GM18867 (cell line): ENCODE results near the gene SPTBN4.
"Not testable (repeated sequence)": the region's sequence is repeated elsewhere in the genome, so short reads cannot be mapped to it uniquely, and the experiment has no call there.

Source experiments
- ATAC-seq: cut with Tn5 transposase; IDR thresholded peaks from one replicate; pipeline ENCODE4 v1.9.1; 2021; ENCODE audit warnings: mild to moderate bottlenecking, moderate library complexity; ENCODE audit not compliant: unreplicated experiment

The SPTBN4 gene

DNA sequence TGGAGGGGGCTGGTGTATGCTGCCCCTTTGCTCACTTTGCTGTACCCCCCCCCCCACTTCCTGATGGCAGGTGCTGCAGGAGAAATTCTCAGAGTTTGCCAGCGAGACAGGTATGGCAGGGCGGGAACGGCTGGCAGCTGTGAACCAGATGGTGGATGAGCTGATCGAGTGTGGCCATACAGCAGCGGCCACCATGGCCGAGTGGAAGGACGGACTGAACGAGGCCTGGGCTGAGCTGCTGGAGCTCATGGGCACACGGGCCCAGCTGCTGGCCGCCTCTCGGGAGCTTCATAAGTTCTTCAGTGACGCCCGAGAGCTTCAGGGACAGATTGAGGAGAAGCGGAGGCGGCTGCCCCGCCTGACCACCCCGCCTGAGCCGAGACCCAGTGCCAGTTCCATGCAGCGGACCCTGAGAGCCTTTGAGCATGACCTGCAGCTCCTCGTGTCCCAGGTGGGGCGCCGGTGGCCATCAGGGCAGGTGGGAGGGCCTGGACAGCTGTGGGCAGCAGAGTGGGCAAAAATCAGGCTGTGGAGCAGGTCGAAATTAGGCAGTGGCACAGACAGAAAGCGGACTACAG lies 90.2 kb downstream of the SPTBN4 start:
- ATAC-seq = no peak

DNA sequence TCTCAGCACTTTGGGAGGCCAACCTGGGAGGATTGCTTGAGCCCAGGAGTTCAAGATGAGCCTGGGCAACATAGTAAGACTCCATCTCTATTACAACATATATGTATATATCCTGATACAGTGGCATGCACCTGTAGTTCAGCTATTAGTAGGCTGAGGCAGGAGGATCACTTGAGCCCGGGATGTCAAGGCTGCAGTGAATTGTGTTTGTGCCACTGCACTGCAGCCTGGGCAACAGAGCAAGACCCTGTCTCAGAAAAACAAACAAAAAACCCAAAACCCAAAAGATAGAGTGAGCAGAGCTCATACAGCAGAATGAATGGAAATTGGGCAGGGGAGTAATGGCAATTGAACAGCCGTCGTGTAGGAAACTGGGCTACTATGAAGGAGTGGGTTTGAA lies 92.6 kb downstream of the SPTBN4 start:
- ATAC-seq = no peak

DNA sequence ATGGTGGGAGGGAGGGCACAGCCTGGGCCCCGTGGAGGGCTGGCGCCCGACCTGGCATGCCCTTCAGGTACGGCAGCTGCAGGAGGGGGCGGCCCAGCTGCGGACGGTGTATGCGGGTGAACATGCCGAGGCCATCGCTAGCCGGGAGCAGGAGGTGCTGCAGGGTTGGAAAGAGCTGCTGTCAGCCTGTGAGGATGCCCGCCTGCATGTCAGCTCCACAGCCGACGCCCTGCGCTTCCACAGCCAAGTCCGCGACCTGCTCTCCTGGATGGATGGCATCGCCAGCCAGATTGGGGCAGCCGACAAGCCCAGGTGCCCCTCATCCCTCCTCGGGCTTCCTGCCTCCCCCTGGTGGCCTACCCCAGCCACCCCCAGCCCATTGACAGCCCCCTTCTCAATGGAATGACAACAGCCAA lies 93.3 kb downstream of the SPTBN4 start:
- ATAC-seq = no peak

DNA sequence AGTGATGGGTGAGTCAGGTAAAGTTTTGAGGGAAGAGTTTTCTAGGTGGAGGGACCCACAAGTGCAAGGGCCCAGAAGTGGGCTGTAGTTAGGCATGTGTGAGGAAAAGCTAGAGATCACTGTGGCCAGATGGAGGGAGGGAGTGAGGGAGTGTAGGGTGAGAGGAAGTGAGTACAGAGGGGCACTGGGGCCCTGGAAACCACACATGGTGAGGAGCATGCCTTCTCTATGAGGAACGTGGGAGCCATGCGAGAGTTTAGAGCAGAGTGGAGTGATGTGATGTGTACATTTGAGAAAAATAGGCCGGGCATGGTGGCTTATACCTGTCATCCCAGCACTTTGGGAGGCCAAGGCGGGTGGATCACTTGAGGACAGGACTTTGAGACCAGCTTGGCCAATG lies 95.1 kb downstream of the SPTBN4 start:
- ATAC-seq = no peak

- not testable (repeated sequence) for ATAC-seq
Observed at GRCh38 chr19:40564535-40564934, 97.7 kb downstream of the SPTBN4 start.

GRCh38 chr19:40565355-40565754 lies 98.6 kb downstream of the SPTBN4 start:
- ATAC-seq = no peak

- no peak for ATAC-seq
Observed at GRCh38 chr19:40565910-40566495, 99.2 kb downstream of the SPTBN4 start.

- no peak for ATAC-seq
Observed at GRCh38 chr19:40567040-40567749, 100.4 kb downstream of the SPTBN4 start.

DNA sequence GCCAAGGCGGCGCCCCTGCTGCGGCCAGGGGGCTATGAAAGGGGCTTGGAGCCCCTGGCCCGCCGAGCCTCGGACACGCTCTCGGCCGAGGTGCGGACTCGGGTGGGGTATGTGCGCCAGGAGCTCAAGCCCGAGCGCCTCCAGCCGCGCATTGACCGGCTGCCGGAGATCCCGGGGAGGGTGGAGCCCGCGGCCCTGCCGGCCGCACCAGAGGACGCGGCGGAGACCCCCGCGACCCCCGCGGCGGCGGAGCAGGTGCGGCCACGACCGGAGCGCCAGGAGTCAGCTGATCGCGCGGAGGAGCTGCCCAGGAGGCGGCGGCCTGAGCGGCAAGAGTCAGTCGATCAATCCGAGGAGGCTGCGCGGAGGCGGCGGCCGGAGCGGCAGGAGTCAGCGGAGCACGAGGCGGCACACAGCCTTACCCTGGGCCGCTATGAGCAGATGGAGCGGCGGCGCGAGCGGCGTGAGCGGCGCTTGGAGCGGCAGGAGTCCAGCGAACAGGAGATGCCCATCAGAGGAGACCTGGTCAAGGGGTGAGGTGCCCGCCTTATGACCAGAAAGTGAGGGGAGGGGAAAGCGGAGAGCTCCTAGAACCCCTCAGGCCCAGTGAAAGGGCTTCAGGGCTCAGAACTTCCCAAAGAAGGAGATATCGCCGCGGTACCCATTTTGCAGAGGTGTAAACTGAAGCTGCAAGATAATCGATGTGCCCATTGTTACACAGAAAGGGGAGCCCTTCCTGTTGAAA lies 101.1 kb downstream of the SPTBN4 start:
- ATAC-seq = no peak

- ATAC-seq = peak; percentile 80
Observed at GRCh38 chr19:40570313-40571004, 103.7 kb downstream of the SPTBN4 start.

DNA sequence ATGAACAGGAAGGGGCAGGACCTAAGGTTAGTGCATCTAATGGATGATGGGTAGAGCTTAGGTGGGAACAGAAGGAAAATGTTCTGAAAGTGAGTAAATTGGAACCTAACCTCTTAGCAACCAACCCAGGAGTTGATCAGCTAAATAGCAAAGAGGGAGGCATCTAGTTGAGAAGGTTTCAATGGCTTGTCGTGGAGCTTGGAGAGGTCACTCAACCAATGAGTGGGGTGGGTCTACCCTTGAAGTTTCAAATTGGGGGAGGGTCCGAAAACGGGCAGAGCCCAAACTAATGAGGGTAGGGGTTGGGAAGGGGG lies 104.2 kb downstream of the SPTBN4 start:
- ATAC-seq = peak; percentile 1

DNA sequence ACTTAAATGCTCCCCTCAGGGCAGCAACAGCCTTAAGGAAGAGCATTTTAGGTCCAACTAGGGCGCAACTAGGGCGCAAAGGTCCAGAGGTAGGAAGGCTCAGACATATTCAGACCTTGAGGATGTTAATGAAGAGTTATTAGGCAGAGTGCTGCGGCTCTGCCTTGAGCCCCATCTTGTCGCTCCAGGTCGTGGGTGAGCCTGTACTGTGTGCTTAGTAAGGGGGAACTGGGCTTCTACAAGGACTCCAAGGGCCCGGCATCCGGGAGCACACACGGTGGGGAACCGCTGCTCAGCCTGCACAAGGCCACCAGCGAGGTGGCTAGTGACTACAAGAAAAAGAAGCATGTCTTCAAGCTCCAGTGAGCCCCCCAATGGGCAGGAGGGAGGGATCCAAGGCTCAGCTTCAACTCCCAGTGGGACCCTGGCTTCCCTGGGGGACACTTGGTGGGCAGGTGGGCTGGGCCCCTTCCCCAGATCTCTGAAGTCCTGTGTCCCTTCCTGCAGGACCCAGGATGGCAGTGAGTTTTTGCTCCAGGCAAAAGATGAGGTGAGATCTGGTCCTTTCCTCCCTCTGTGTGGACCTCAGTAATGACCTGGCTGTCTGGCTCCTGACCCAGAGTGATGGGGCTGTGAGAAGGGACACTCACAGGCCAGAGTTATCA lies 105.2 kb downstream of the SPTBN4 start:
- ATAC-seq = no peak

GRCh38 chr19:40575326-40575725 lies 108.5 kb downstream of the SPTBN4 start:
- no peak for ATAC-seq

DNA sequence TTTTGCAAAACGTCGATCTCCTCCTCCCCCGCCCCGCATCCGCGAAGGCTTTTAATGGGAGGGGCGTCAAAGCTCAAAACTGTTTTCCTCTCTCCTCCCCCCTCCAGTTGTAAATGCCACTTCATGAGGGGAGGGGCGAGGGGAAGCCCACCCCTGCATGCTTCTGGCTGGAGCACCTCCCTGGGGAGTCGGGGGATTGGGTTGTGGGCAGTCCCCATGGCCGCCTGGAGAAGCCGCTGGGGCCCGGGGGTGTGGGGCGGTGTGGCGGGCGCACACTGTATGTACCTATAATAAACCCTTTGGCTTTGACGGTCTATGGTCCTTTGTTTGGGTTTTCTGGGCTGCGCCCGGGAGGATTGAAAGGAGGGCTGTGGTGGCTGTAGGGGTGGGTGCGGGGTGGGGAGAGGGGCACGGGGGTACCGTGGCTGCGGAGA lies 109.4 kb downstream of the SPTBN4 start:
- peak; percentile 19 for ATAC-seq

DNA sequence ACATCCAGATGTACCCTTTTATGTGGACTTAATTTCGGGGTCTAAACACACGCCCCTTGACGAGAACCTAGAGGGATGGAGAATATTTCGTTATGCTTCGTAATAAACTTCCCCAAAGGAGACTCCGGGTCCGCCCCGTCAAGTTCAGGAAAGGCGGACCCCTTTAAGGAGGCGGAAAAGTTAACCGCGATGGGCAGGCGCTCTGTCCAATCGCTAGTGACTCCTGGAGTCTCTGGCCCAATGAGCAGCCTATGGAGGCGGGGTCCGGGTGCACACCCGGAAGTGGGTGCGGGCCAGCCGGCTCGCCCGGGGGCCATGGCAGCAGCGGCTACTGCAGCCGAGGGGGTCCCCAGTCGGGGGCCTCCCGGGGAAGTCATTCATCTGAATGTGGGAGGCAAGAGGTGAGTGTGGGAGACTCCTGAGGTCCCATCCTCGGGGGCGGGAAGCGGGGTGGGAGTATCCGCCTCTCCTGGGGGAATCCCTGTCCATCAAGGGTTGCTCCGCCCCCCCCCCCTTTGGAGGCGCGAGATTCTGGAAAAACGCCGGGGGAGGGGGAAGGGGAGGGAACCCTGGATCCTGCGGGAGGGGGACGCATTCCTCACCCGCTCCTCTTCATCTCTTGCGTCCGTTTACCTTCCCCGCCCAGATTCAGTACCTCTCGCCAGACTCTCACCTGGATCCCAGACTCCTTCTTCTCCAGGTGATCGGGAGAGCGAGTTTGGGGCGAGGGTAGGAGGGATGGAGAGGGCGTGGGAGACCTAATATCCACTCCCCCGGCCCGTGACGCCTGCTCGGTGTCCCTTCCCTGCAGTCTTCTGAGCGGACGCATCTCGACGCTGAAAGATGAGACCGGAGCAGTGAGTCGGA lies 110.0 kb downstream of the SPTBN4 start, which contains the start of gene SHKBP1:
SHKBP1 (plus strand) TSS at position 289 of the 867 bp plus-strand sequence; CDS start at position 316, 27 bp downstream.
- peak; percentile 92 for ATAC-seq

GRCh38 chr19:40578442-40578908 lies 111.7 kb downstream of the SPTBN4 start:
- no peak for ATAC-seq

GRCh38 chr19:40580619-40581018 lies 113.8 kb downstream of the SPTBN4 start:
- no peak for ATAC-seq

GRCh38 chr19:40581531-40581930 lies 114.7 kb downstream of the SPTBN4 start:
- no peak for ATAC-seq

- no peak for ATAC-seq
Observed at GRCh38 chr19:40582467-40582866, 115.7 kb downstream of the SPTBN4 start.
